Mesodermal cell (in vitro differentiated cells): ENCODE measurements around the gene FAM227B.

Source experiments
- H3K27ac ChIP-seq: 2 replicates; pipeline ENCODE4 v1.7.0; 2013; ENCODE audit warnings: mild to moderate bottlenecking, low read depth, low read length, moderate library complexity; ENCODE audit not compliant: severe bottlenecking
- H3K36me3 ChIP-seq: 2 replicates; pipeline ENCODE4 v1.7.1; 2013; ENCODE audit warnings: mild to moderate bottlenecking, low read length, moderate library complexity; ENCODE audit not compliant: control insufficient read depth, insufficient read depth
- H3K4me1 ChIP-seq: one replicate; pipeline ENCODE4 v1.7.1; 2013; ENCODE audit warnings: mild to moderate bottlenecking, low read length; ENCODE audit not compliant: insufficient read depth, control insufficient read depth, poor library complexity, severe bottlenecking
- H3K4me3 ChIP-seq: 2 replicates; pipeline ENCODE4 v1.7.0; 2013; ENCODE audit warnings: low read length, control low read depth, mild to moderate bottlenecking; ENCODE audit not compliant: insufficient read depth, poor library complexity, severe bottlenecking; ENCODE audit errors: extremely low read depth
- H3K9me3 ChIP-seq: 2 replicates; pipeline ENCODE4 v1.7.1; 2013; ENCODE audit warnings: mild to moderate bottlenecking, low read length, moderate library complexity; ENCODE audit not compliant: control insufficient read depth
- WGBS, 2 experiments: methylation state at CpG; one replicate each; pipeline ENCODE4 v1.1.5; 2013; ENCODE audit warnings: missing lambda C conversion rate in 2 of 2; ENCODE audit not compliant: insufficient coverage in 2 of 2; 5-methylcytosine and 5-hydroxymethylcytosine counted together

FAM227B gene

DNA sequence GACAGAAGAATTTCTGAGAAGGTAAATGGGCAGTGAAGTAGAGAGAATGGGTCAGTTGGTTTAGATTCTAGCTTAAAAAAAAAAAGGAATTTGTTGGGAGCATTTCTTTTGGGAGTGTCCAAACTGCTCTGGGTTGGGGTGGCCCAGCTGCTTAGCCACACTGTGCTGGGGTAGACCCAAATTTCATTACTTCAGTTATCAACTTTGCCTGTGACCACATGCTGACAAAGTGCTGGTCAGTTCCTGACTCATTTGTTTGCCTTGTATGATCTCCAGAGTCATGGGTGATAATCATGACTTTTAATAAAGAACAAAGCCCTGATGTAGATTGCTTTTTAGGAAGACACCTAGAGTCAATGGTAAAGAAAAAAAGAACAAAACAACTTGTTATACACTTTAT, 319.1 kb downstream of the FAM227B start:
- H3K36me3 ChIP-seq, result no peaks in the 10 kb centered on the region
- no peak overlapping the region for H3K27ac ChIP-seq
- H3K9me3 ChIP-seq, result no peaks in the 10 kb centered on the region
- no peak overlapping the region for H3K4me3 ChIP-seq
- no peaks in the 10 kb centered on the region for H3K4me1 ChIP-seq

DNA sequence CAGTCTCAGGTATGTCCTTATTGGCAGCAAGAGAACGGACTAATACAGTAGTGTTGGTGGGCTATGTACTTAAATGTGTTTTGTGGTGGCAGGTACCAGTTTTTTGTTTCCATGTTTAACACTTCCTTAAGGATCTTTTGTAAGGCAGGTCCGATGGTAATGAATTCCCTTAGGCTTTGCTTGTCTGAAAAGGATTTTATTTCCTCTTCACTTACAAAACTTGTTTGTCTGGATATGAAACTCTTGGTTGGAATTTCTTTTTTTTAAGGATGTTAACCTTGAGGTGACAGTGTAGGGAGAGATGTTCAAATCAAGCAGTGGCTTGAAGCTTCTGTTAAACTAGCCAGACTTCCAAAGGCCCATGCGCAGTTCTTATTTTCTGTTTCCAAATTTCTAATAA, 319.8 kb downstream of the FAM227B start:
- Histone ChIP-seq H3K36me3 (no peaks in the 10 kb centered on the region), H3K27ac (no peak overlapping the region), H3K9me3 (no peaks in the 10 kb centered on the region), H3K4me1 (no peaks in the 10 kb centered on the region), H3K4me3 (no peak overlapping the region)
- WGBS, 2 experiments, result 80 to 100% methylated on average over 1 of the region's 3 CpGs

DNA sequence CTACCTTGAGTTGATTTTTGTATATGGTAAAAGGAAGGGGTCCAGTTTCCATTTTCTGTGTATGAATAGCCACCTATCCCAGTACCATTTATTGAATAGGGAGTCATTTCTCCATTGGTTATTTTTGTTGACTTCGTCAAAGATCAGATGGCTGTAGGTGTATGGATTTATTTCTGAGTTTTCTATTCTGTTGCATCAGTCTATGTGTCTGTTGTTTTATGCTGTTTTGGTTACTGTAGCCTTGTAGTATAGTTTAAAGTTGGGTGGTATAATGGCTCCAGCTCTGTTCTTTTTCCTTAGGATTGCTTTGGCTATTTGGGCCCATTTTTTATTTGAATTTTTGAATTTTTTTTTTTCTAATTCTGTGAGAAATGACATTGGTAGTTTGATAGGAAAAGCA, 323.0 kb downstream of the FAM227B start:
- H3K9me3 ChIP-seq, result no peaks in the 10 kb centered on the region
- H3K4me3 ChIP-seq, result no peak overlapping the region
- H3K27ac ChIP-seq, result no peak overlapping the region
- H3K36me3 ChIP-seq, result peaks cover 8% of the 10 kb centered on the region
- 100% methylated on average over 1 of the region's 1 CpG; no CpG with 5 or more reads in 1 of the 2 experiments for WGBS, 2 experiments
- H3K4me1 ChIP-seq, result no peaks in the 10 kb centered on the region

DNA sequence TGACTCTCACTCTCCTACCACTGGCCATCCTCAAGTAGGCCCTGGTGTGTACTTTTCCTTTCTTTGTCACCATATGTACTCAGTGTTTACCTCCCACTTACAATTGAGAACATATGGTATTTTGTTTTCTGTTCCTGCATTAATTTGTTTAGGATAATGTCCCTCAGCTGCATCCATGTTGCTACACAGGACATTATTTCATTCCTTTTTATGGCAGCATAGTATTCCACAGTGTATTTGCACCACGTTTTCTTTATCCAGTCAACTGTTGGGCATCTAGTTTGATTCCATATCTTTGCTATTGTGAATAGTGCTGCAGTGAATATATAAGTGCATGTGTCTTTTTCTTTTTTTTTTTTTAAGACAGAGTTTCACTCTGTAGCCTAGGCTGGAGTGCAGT, 324.4 kb downstream of the FAM227B start:
- H3K9me3 ChIP-seq, result no peaks in the 10 kb centered on the region
- WGBS, 2 experiments, result no CpG with 5 or more reads among the region's 1 CpG
- H3K27ac ChIP-seq, result no peak overlapping the region
- no peaks in the 10 kb centered on the region for H3K4me1 ChIP-seq
- H3K36me3 ChIP-seq, result peaks cover 14% of the 10 kb centered on the region
- H3K4me3 ChIP-seq, result no peak overlapping the region

DNA sequence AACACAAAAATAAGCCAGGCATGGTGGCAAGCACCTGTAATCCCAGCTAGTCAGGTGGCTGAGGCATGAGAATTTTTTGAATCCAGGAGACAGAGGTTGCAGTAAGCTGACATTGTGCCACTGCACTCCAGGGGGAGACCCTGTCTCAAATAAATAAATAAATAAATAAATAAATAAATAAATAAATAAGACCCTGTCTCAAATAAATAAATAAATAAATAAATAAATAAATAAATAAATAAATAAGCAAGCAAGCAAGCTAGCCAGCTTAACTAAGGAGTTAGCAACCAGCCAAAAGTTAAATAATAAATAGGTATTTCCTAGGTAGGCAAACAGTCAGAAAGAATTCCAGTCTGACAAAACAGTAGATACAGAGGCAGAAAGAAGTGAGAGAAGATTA, 326.7 kb downstream of the FAM227B start:
- Histone ChIP-seq H3K4me3 (no peak overlapping the region), H3K9me3 (no peaks in the 10 kb centered on the region), H3K4me1 (no peaks in the 10 kb centered on the region), H3K27ac (no peak overlapping the region), H3K36me3 (peaks cover 14% of the 10 kb centered on the region)

DNA sequence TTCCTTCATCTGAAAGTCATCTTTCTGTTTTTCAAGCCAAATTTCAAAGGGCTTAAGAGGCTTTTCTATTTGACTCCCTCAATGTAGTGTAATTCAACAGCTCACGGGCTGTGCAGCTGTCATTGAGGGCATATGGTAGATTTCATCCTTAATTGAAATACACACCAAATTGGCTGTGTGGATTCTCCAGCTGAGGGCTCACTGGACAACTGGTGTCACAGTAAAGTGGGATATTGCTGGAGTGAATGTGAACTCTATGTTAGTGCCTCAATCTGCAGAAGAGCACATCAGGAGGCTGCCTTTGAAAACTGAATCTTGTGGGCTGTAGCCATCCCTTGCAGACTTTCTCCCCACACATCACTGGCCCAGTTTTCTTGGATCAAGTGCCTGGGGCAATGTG, 330.4 kb downstream of the FAM227B start:
- H3K27ac ChIP-seq, result no peak overlapping the region
- no peaks in the 10 kb centered on the region for H3K9me3 ChIP-seq
- no peaks in the 10 kb centered on the region for H3K4me1 ChIP-seq
- no CpG with 5 or more reads among the region's 1 CpG for WGBS, 2 experiments
- H3K36me3 ChIP-seq, result peaks cover 20% of the 10 kb centered on the region
- H3K4me3 ChIP-seq, result no peak overlapping the region

DNA sequence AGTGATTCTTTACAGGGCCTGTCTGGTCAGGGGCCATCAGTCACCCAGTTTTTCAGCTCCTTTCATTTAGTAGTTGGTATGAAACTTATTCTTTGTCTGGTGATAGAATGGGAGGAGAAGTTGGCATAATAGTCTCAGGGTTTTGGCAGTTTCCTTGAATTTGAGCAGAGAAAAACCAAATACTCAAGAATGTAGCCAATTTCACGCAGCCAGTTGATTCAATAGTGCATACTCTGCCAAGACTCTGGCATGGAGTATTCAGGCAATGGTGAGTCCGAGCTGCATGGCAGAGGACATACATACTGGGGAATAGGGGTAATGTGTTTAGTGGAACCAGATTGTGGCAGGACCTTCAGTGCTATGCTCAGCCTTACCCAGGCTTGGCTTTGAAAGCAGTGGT, 332.2 kb downstream of the FAM227B start:
- Histone ChIP-seq H3K27ac (no peak overlapping the region), H3K36me3 (peaks cover 30% of the 10 kb centered on the region), H3K4me1 (no peaks in the 10 kb centered on the region), H3K9me3 (no peaks in the 10 kb centered on the region), H3K4me3 (no peak overlapping the region)
- 94 to 100% methylated on average over 2 of the region's 2 CpGs for WGBS, 2 experiments

DNA sequence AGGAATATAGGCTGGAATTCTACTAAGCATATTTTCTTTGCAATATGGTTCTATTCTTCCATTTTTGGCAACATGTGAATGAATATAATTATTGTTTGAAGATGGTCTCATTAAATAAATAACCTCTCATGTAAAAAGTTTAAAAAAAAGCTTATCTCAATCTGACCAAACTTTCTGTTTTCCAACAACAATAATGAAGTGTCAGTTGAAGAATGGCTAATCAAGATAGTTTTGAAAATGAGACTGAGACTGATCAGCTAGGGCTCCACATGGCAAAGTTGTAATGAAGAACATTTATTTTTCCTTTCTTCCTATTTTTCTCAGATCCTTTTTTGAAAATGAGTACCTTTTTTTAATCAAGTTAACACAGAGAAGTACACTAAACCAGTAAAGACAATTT, 333.1 kb downstream of the FAM227B start:
- H3K9me3 ChIP-seq, result no peaks in the 10 kb centered on the region
- H3K36me3 ChIP-seq, result peaks cover 29% of the 10 kb centered on the region
- no peaks in the 10 kb centered on the region for H3K4me1 ChIP-seq
- no peak overlapping the region for H3K27ac ChIP-seq
- no peak overlapping the region for H3K4me3 ChIP-seq

DNA sequence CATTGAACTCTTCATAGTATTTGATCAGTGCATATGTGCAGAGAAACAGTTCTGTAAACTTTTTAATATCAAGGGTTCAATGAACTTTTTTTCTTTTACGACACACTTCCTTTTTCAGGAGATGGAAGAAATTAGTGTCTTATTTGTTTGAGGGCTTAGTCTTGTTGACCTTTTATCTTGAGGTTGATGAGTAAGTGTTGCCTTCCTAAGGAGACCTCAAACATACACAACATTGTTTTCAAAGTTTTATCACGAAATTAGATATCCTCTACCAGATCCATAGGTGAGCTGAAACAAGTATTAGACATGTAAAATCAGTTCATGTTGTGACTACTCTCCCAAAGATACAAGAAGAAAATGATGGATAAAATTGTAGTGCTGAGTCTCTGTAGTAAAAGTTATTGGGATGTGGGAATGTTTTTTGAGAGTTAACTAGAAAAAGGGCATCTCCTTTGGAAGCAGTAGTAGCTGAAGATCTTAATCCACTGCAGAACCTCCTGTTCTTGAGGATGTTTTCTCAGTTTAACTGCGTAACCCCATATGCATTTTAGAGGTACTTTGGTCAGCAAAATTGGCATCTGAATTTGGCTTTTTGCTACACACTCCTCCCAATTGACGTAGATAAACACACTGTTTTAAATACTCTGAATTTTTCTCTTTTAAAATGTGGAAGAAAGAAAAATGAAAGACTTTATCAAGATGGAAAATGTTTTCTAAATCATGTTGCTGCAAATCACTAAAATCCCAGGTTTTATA, 333.8 kb downstream of the FAM227B start:
- Histone ChIP-seq H3K27ac (no peak overlapping the region), H3K9me3 (no peaks in the 10 kb centered on the region), H3K36me3 (peaks cover 23% of the 10 kb centered on the region), H3K4me1 (no peaks in the 10 kb centered on the region), H3K4me3 (no peak overlapping the region)
- WGBS, 2 experiments, result no CpG with 5 or more reads among the region's 4 CpGs

DNA sequence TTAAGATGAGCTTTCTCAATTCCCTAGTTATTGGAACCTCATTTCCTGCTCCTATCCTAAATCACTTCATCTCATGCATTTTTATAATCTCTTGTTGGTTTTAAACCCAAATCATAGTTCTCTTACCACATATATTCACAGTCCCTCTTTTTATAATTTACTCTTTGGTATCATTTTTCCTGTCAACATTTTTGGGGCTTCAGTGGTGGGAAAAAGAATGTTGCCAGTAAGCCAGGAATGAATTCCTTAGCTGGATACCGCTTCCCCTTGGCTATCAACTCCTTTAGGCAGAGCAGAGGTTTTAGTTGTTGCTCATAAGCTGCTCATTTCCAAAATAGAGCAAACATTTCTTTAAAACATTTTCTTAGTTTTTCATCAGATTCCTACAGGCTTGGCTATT, 338.3 kb downstream of the FAM227B start:
- H3K4me3 ChIP-seq, result no peak overlapping the region
- H3K36me3 ChIP-seq, result peaks cover 17% of the 10 kb centered on the region
- H3K27ac ChIP-seq, result no peak overlapping the region
- WGBS, 2 experiments, result no CpG with 5 or more reads among the region's 1 CpG
- H3K9me3 ChIP-seq, result no peaks in the 10 kb centered on the region
- no peaks in the 10 kb centered on the region for H3K4me1 ChIP-seq

DNA sequence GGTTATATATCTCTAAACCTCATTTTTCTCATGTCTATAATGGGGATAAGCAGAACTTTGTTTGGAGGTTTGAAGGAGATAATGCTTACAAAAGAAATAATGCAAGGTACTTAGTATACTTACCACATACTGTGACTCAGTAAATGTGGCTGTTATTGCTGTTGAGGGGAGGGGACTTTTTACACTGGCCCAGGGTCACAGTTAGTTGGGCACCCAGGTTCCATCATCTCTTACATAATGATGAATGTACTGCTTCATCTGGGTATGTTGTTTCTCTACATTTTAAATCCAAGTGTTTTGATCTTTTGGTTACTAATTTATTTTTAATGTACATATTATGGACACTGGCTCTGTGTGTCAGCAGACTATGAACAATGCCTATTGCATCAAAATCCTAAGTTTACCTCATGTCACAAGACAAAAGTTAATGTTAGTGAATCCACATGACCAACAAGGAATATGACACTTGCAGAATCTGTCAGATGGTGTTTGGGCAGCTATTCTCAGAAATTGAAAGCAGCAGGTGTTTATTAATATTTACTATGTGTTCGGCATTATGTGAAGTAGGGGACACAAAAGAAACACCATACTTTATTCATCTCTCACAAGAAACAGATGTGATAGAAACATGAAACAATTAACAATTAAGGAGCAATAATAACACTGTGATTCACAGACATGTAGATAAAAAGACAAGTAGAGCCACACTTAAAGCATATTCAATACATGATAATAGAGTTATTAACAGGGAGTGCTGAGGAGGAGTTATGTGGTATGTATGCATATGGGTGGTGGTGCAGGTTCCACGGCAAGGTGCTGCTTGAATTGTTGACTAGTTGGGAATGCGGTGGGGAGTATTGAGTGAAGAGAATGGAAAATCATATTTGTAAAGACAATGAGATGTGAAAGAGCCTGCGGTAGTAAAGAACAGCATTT, 340.8 kb downstream of the FAM227B start:
- no peak overlapping the region for H3K27ac ChIP-seq
- H3K4me3 ChIP-seq, result no peak overlapping the region
- no peaks in the 10 kb centered on the region for H3K4me1 ChIP-seq
- H3K36me3 ChIP-seq, result peaks cover 17% of the 10 kb centered on the region
- 91 to 94% methylated on average over 2 to 3 of the region's 4 CpGs for WGBS, 2 experiments
- H3K9me3 ChIP-seq, result no peaks in the 10 kb centered on the region
